ENCODE measurements around the gene HBS1L. TPM values are rescaled to one million over a fixed set of nuclear protein-coding genes. Genes with fewer than 3 reads are reported as not detected.

The HBS1L gene
- total and polyA plus RNA-seq, 4 donors = 32.7 to 89.0 (median 52.2) TPM

- Histone ChIP-seq H3K27me3 (ENCODE audit: control insufficient read depth in 4 of 4, insufficient read depth in 4 of 4, low read length in 3 of 4) (no peaks in the 10 kb centered on the region), H3K4me3 (ENCODE audit: low read depth in 1 of 3, low read length in 3 of 3) (no peak overlapping the region), H3K9ac (ENCODE audit: low read depth in 1 of 2, low read length in 2 of 2) (no peak overlapping the region), H3K27ac (ENCODE audit: low read depth in 1 of 2, low read length in 2 of 2) (no peak overlapping the region), H3K9me3 (ENCODE audit: control insufficient read depth in 4 of 4, low read length in 3 of 4) (peaks cover 0 to 7% (median 0%) of the 10 kb centered on the region in 4 donors), H3K4me1 (ENCODE audit: control insufficient read depth in 4 of 4, insufficient read depth in 4 of 4, low read length in 3 of 4) (no peaks in the 10 kb centered on the region), H3K36me3 (ENCODE audit: control insufficient read depth in 4 of 4, insufficient read depth in 3 of 4, low read depth in 1 of 4, low read length in 3 of 4) (no peaks in the 10 kb centered on the region)
- WGBS = 78% methylated on average over 1 of the region's 1 CpG
- no peak for DNase-seq (ENCODE audit: low spot score)
- TF ChIP-seq, protein P1, sequence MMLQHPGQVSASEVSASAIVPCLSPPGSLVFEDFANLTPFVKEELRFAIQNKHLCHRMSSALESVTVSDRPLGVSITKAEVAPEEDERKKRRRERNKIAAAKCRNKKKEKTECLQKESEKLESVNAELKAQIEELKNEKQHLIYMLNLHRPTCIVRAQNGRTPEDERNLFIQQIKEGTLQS (IDR thresholded peaks at IDR 0.05) = no peak
- TF ChIP-seq CTCF (IDR thresholded peaks at IDR 0.05; ENCODE audit: low read depth, low read length, missing input control) (no peak), EGR1 (IDR thresholded peaks at IDR 0.05; ENCODE audit: low read depth in 2 of 2) (no peak)
Measured at GRCh38 chr6:135081966-135082365, 27.3 kb upstream of the HBS1L start.

DNA sequence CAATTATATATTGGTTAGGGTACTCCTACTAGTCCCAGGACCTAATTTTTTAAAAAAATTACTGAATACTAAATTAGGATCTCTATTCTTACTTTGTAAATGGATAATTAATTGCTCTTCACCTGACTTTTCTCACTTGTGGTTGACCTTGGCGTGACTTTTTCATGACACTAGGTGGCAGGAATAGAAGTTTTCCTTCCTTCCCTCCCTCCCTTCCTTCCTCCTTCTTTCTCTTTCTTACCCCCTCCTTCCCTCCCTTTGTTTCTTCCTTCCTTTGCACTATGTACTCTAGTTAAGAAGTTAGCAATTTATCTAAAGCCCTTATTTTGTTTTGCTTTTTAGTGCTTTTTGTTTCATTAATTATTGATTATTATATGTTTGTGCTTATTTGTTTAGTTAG lies 20.4 kb upstream of the HBS1L start:
- H3K27ac ChIP-seq (ENCODE audit: low read depth in 1 of 2, low read length in 2 of 2) = no peak overlapping the region

GRCh38 chr6:135073756-135074393 lies 19.3 kb upstream of the HBS1L start:
- WGBS = 91% methylated on average over 2 of the region's 2 CpGs
- Histone ChIP-seq H3K36me3 (ENCODE audit: control insufficient read depth in 4 of 4, insufficient read depth in 3 of 4, low read depth in 1 of 4, low read length in 3 of 4) (no peaks in the 10 kb centered on the region), H3K4me3 (ENCODE audit: low read depth in 1 of 3, low read length in 3 of 3) (no peak overlapping the region), H3K4me1 (ENCODE audit: control insufficient read depth in 4 of 4, insufficient read depth in 4 of 4, low read length in 3 of 4) (peaks cover 0 to 3% (median 0%) of the 10 kb centered on the region in 4 donors), H3K9me3 (ENCODE audit: control insufficient read depth in 4 of 4, low read length in 3 of 4) (no peaks in the 10 kb centered on the region), H3K27me3 (ENCODE audit: control insufficient read depth in 4 of 4, insufficient read depth in 4 of 4, low read length in 3 of 4) (no peaks in the 10 kb centered on the region), H3K9ac (ENCODE audit: low read depth in 1 of 2, low read length in 2 of 2) (no peak overlapping the region), H3K27ac (ENCODE audit: low read depth in 1 of 2, low read length in 2 of 2) (no peak overlapping the region)
- DNase-seq (ENCODE audit: low spot score) = no peak
- TF ChIP-seq, protein P1 (IDR thresholded peaks at IDR 0.05) = no peak
- TF ChIP-seq CTCF (IDR thresholded peaks at IDR 0.05; ENCODE audit: low read depth, low read length, missing input control) (no peak), GABPA (IDR thresholded peaks at IDR 0.05 in 1 of 2, conservative IDR thresholded peaks at IDR 0.05 in 1 of 2) (no peak), RAD21 (IDR thresholded peaks at IDR 0.05) (no peak), MAX (IDR thresholded peaks at IDR 0.05) (no peak), SP1 (IDR thresholded peaks at IDR 0.05) (no peak), REST (IDR thresholded peaks at IDR 0.05) (no peak), NR2F2 (IDR thresholded peaks at IDR 0.05) (no peak)

More for the DNA sequence above, 20.4 kb upstream of the HBS1L start:
- Histone ChIP-seq H3K9me3 (ENCODE audit: control insufficient read depth in 4 of 4, low read length in 3 of 4) (no peaks in the 10 kb centered on the region), H3K9ac (ENCODE audit: low read depth in 1 of 2, low read length in 2 of 2) (no peak overlapping the region), H3K4me3 (ENCODE audit: low read depth in 1 of 3, low read length in 3 of 3) (no peak overlapping the region), H3K4me1 (ENCODE audit: control insufficient read depth in 4 of 4, insufficient read depth in 4 of 4, low read length in 3 of 4) (peaks cover 0 to 3% (median 0%) of the 10 kb centered on the region in 4 donors), H3K27me3 (ENCODE audit: control insufficient read depth in 4 of 4, insufficient read depth in 4 of 4, low read length in 3 of 4) (no peaks in the 10 kb centered on the region), H3K36me3 (ENCODE audit: control insufficient read depth in 4 of 4, insufficient read depth in 3 of 4, low read depth in 1 of 4, low read length in 3 of 4) (no peaks in the 10 kb centered on the region)
- DNase-seq (ENCODE audit: low spot score) = no peak
- TF ChIP-seq TAF1 (conservative IDR thresholded peaks at IDR 0.05) = no peak
- no peak for TF ChIP-seq EGR1 (IDR thresholded peaks at IDR 0.05; ENCODE audit: low read depth in 2 of 2)
- no peak for TF ChIP-seq FOXA2 (IDR thresholded peaks at IDR 0.05)
- no peak for TF ChIP-seq FOXA1 (IDR thresholded peaks at IDR 0.05)
- TF ChIP-seq SP1 (IDR thresholded peaks at IDR 0.05) = no peak
- TF ChIP-seq JUND (IDR thresholded peaks at IDR 0.05) = no peak
- TF ChIP-seq HNF4A (conservative IDR thresholded peaks at IDR 0.05) = no peak
- TF ChIP-seq YY1 (IDR thresholded peaks at IDR 0.05) = no peak
- no peak for TF ChIP-seq CTCF (IDR thresholded peaks at IDR 0.05; ENCODE audit: low read depth, low read length, missing input control)
- WGBS = 77% methylated on average over 1 of the region's 1 CpG

Measured in liver (tissue), 9 donors.